ENCODE measurements around the gene CD200R1.

GRCh38 chr3:112884678-112885290, 90.1 kb downstream of the CD200R1 start:
- no peak for TF ChIP-seq TAF1 (CRISPR knock-in tag; IDR thresholded peaks at IDR 0.05)
- no peak for TF ChIP-seq POLR2AphosphoS5 (IDR thresholded peaks at IDR 0.05; ENCODE audit: low read depth, low read length)
- TF ChIP-seq ETV5 (CRISPR knock-in tag; IDR thresholded peaks at IDR 0.05; ENCODE audit: borderline replicate concordance): no peak
- no peak for TF ChIP-seq POLR2A (IDR thresholded peaks at IDR 0.05; ENCODE audit: insufficient read depth in 1 of 2, low read depth in 2 of 2, low read length in 2 of 2)
- TF ChIP-seq CTCF (CRISPR knock-in tag; IDR thresholded peaks at IDR 0.05): no peak
- no peak for TF ChIP-seq TAF15 (IDR thresholded peaks at IDR 0.05; ENCODE audit: low read depth, low read length, poor library complexity, severe bottlenecking)
- no peak for TF ChIP-seq ZNF331 (CRISPR knock-in tag; IDR thresholded peaks at IDR 0.05)
- no peak for TF ChIP-seq ZNF121 (CRISPR knock-in tag; IDR thresholded peaks at IDR 0.05)

Data from HepG2 (cell line).